Parathyroid adenoma (tissue), 2 donors: ENCODE measurements around the gene NAV2.

Experiments used
- H2AFZ ChIP-seq: fragments of 300-600 bp; sonication (generic); one replicate; pipeline ENCODE4 v1.7.0; 2017; ENCODE audit warnings: antibody characterized with exemption, mild to moderate bottlenecking
- H3K27ac ChIP-seq: fragments of 300-600 bp; sonication (generic); one replicate; pipeline ENCODE4 v1.7.0; 2017
- H3K27me3 ChIP-seq: fragments of 300-600 bp; sonication (generic); one replicate; pipeline ENCODE4 v1.7.0; 2017; ENCODE audit warnings: low read length; ENCODE audit not compliant: control insufficient read depth, insufficient read depth
- H3K36me3 ChIP-seq: fragments of 300-600 bp; sonication (generic); one replicate; pipeline ENCODE4 v1.7.0; 2017; ENCODE audit warnings: low read length; ENCODE audit not compliant: control insufficient read depth, insufficient read depth
- H3K4me1 ChIP-seq: fragments of 300-600 bp; sonication (generic); one replicate; pipeline ENCODE4 v1.7.0; 2017; ENCODE audit warnings: control low read depth
- H3K4me2 ChIP-seq: fragments of 300-600 bp; sonication (generic); one replicate; pipeline ENCODE4 v1.7.0; 2017; ENCODE audit warnings: low read length
- H3K4me3 ChIP-seq: fragments of 300-600 bp; sonication (generic); one replicate; pipeline ENCODE4 v1.7.0; 2017; ENCODE audit warnings: low read depth, low read length
- H3K79me2 ChIP-seq: fragments of 300-600 bp; sonication (generic); one replicate; pipeline ENCODE4 v1.7.0; 2017; ENCODE audit warnings: control low read depth
- H3K9ac ChIP-seq: fragments of 300-600 bp; sonication (generic); one replicate; pipeline ENCODE4 v1.7.0; 2017; ENCODE audit warnings: mild to moderate bottlenecking
- H3K9me3 ChIP-seq: fragments of 300-600 bp; sonication (generic); one replicate; pipeline ENCODE4 v1.7.0; 2017; ENCODE audit warnings: low read length; ENCODE audit not compliant: control insufficient read depth
- TF ChIP-seq, protein P1 (sequence below): fragments of 300-600 bp; sonication (generic); IDR thresholded peaks from one replicate; pipeline ENCODE4 v1.7.0; 2017; ENCODE audit warnings: antibody characterized with exemption, mild to moderate bottlenecking
- donor health status: primary hyperparathyroidism.

The NAV2 gene

DNA sequence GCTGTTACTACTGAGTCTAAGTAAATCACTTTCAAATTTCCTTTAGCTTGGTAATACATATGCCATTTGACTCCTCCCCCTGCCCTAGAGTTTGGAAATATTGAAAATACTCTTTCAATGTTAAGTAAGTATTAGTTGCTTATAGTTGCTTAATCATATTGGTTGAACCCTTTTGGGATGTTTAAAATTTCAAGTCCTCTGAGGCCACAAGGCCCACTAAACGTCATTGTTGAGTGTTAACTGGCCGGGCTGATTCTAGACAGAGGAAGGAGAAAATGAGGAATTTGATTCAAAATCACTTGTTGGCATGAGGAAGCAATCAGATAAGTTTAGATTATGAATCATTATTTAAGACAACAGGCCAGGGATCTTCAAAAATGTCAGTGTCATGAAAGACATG is 8.5 kb downstream of the NAV2 start:
- Histone ChIP-seq H3K27ac (no peak overlapping the region), H3K4me1 (no peaks in the 10 kb centered on the region)
- TF ChIP-seq, protein P1, sequence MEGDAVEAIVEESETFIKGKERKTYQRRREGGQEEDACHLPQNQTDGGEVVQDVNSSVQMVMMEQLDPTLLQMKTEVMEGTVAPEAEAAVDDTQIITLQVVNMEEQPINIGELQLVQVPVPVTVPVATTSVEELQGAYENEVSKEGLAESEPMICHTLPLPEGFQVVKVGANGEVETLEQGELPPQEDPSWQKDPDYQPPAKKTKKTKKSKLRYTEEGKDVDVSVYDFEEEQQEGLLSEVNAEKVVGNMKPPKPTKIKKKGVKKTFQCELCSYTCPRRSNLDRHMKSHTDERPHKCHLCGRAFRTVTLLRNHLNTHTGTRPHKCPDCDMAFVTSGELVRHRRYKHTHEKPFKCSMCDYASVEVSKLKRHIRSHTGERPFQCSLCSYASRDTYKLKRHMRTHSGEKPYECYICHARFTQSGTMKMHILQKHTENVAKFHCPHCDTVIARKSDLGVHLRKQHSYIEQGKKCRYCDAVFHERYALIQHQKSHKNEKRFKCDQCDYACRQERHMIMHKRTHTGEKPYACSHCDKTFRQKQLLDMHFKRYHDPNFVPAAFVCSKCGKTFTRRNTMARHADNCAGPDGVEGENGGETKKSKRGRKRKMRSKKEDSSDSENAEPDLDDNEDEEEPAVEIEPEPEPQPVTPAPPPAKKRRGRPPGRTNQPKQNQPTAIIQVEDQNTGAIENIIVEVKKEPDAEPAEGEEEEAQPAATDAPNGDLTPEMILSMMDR: no peak

DNA sequence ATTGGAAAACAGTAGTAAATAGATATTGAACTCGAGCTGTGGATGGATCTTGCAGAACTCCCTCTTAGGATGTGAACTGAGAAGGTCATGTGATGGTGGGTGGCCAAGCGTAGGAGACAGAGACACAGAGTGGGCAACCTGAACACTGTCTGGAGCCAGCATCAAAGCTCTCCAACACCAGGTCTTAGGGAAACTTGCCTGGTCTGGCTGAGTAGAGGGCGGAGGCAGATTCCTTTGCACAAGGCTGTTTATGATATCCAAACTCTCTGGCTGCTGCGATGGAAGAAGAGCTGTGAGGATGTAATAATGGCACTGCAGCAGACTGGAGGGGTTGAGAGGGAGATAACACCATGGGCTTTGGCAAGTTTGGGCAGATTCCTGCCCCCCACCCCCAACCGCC is 10.1 kb downstream of the NAV2 start:
- Histone ChIP-seq H3K4me3 (no peak overlapping the region), H2AFZ (no peak overlapping the region), H3K79me2 (no peaks in the 10 kb centered on the region), H3K27me3 (no peaks in the 10 kb centered on the region), H3K4me1 (no peaks in the 10 kb centered on the region), H3K9me3 (no peaks in the 10 kb centered on the region), H3K36me3 (no peaks in the 10 kb centered on the region), H3K9ac (no peak overlapping the region), H3K4me2 (no peak overlapping the region), H3K27ac (no peak overlapping the region)
- TF ChIP-seq, protein P1: no peak

More for the DNA sequence above, 8.5 kb downstream of the NAV2 start:
- H3K9me3 ChIP-seq: no peaks in the 10 kb centered on the region
- no peaks in the 10 kb centered on the region for H3K36me3 ChIP-seq
- H3K4me2 ChIP-seq: no peak overlapping the region
- no peak overlapping the region for H3K9ac ChIP-seq
- no peaks in the 10 kb centered on the region for H3K27me3 ChIP-seq
- H3K79me2 ChIP-seq: no peaks in the 10 kb centered on the region
- no peak overlapping the region for H3K4me3 ChIP-seq
- H2AFZ ChIP-seq: no peak overlapping the region

GRCh38 chr11:19723572-19724342 is 11.1 kb downstream of the NAV2 start:
- H3K27ac ChIP-seq: no peak overlapping the region
- no peaks in the 10 kb centered on the region for H3K27me3 ChIP-seq
- TF ChIP-seq, protein P1: no peak
- no peaks in the 10 kb centered on the region for H3K79me2 ChIP-seq
- no peaks in the 10 kb centered on the region for H3K9me3 ChIP-seq
- no peak overlapping the region for H2AFZ ChIP-seq
- no peak overlapping the region for H3K4me3 ChIP-seq
- H3K36me3 ChIP-seq: no peaks in the 10 kb centered on the region
- no peak overlapping the region for H3K4me2 ChIP-seq
- H3K4me1 ChIP-seq: no peaks in the 10 kb centered on the region
- H3K9ac ChIP-seq: no peak overlapping the region

GRCh38 chr11:19724765-19725164 is 12.1 kb downstream of the NAV2 start:
- no peaks in the 10 kb centered on the region for H3K9me3 ChIP-seq
- H3K9ac ChIP-seq: no peak overlapping the region
- H3K79me2 ChIP-seq: no peaks in the 10 kb centered on the region
- no peaks in the 10 kb centered on the region for H3K36me3 ChIP-seq
- no peak overlapping the region for H3K4me3 ChIP-seq
- H3K4me2 ChIP-seq: no peak overlapping the region
- no peak overlapping the region for H3K27ac ChIP-seq
- TF ChIP-seq, protein P1: no peak
- H2AFZ ChIP-seq: no peak overlapping the region
- H3K4me1 ChIP-seq: no peaks in the 10 kb centered on the region
- no peaks in the 10 kb centered on the region for H3K27me3 ChIP-seq
